OCI-LY1 (cell line): ENCODE measurements around the gene TPO.

Experiments used
- H2AFZ ChIP-seq: fragments of 200-600 bp; sonication (generic), shearing (Covaris generic); 2 replicates; pipeline ENCODE4 v1.6.0; 2014; ENCODE audit warnings: antibody characterized with exemption, mild to moderate bottlenecking, low read length
- H3F3A ChIP-seq: fragments of 200-600 bp; sonication (generic), shearing (Covaris generic); 2 replicates; pipeline ENCODE4 v1.6.0; 2014; ENCODE audit warnings: mild to moderate bottlenecking, antibody characterized with exemption, low read length, moderate library complexity; ENCODE audit not compliant: insufficient read depth
- H3K27ac ChIP-seq: fragments of 200-600 bp; sonication (generic); 2 replicates; pipeline ENCODE4 v1.5.1; 2014; ENCODE audit warnings: low read length, mixed run types, mild to moderate bottlenecking, low read depth; ENCODE audit not compliant: poor library complexity, severe bottlenecking
- H3K27me3 ChIP-seq: fragments of 200-600 bp; sonication (generic); 2 replicates; pipeline ENCODE4 v1.6.0; 2014; ENCODE audit warnings: antibody characterized with exemption, mild to moderate bottlenecking, low read length, moderate library complexity; ENCODE audit not compliant: insufficient read depth
- H3K36me3 ChIP-seq: fragments of 200-600 bp; sonication (generic); 2 replicates; pipeline ENCODE4 v1.6.1; 2014; ENCODE audit warnings: mild to moderate bottlenecking, antibody characterized with exemption, low read length, moderate library complexity, mixed read lengths; ENCODE audit not compliant: insufficient read depth
- H3K4me1 ChIP-seq: fragments of 200-600 bp; sonication (generic); 2 replicates; pipeline ENCODE4 v1.5.1; 2014; ENCODE audit warnings: mild to moderate bottlenecking, low read length, moderate library complexity; ENCODE audit not compliant: insufficient read depth, severe bottlenecking
- H3K4me2 ChIP-seq: fragments of 200-600 bp; sonication (generic), shearing (Covaris generic); 2 replicates; pipeline ENCODE4 v1.6.1; 2014; ENCODE audit warnings: low read length
- H3K4me3 ChIP-seq: fragments of 200-600 bp; sonication (generic); 2 replicates; pipeline ENCODE4 v1.5.1; 2014; ENCODE audit warnings: low read length, low read depth, mild to moderate bottlenecking, mixed read lengths; ENCODE audit not compliant: poor library complexity, severe bottlenecking
- H3K79me2 ChIP-seq: fragments of 200-600 bp; shearing (Covaris generic); 2 replicates; pipeline ENCODE4 v1.6.1; 2016; ENCODE audit warnings: mixed run types, low read length, mixed read lengths; ENCODE audit not compliant: insufficient read depth
- H3K9ac ChIP-seq: fragments of 200-600 bp; sonication (generic), shearing (Covaris generic); 2 replicates; pipeline ENCODE4 v1.6.1; 2014; ENCODE audit warnings: mild to moderate bottlenecking, low read length, mixed read lengths
- H3K9me2 ChIP-seq: fragments of 200-600 bp; sonication (generic), shearing (Covaris generic); 2 replicates; pipeline ENCODE4 v1.6.1; 2014; ENCODE audit warnings: low read depth, mild to moderate bottlenecking, low read length, mixed read lengths
- H3K9me3 ChIP-seq: fragments of 200-600 bp; shearing (Covaris generic); 2 replicates; pipeline ENCODE4 v1.6.1; 2014; ENCODE audit warnings: low read length, mixed read lengths
- H4K20me1 ChIP-seq: fragments of 200-600 bp; sonication (generic), shearing (Covaris generic); 2 replicates; pipeline ENCODE4 v1.6.0; 2016; ENCODE audit warnings: mild to moderate bottlenecking, low read length; ENCODE audit not compliant: insufficient read depth
- CTCF ChIP-seq: fragments of 200-600 bp; sonication (generic), shearing (Covaris generic); IDR thresholded peaks from 2 replicates; pipeline ENCODE4 v1.5.1; 2017; ENCODE audit warnings: mild to moderate bottlenecking, antibody characterized with exemption, low read length, moderate library complexity, mixed read lengths
- EZH2 ChIP-seq: fragments of 200-600 bp; sonication (generic), shearing (Covaris generic); IDR thresholded peaks from 2 replicates; pipeline ENCODE4 v1.8.0; 2017; ENCODE audit warnings: borderline replicate concordance, mixed run types, mild to moderate bottlenecking, antibody characterized with exemption, low read length, moderate library complexity, mixed read lengths

Gene TPO

GRCh38 chr2:1398191-1398590, 15.1 kb upstream of the TPO start:
- Histone ChIP-seq H3F3A (no peaks in the 10 kb centered on the region), H3K9ac (no peak overlapping the region), H3K9me3 (no peaks in the 10 kb centered on the region), H3K9me2 (no peaks in the 10 kb centered on the region), H4K20me1 (no peaks in the 10 kb centered on the region), H3K79me2 (no peaks in the 10 kb centered on the region), H3K4me2 (no peak overlapping the region), H3K4me3 (no peak overlapping the region), H3K4me1 (no peaks in the 10 kb centered on the region), H3K36me3 (no peaks in the 10 kb centered on the region), H2AFZ (no peak overlapping the region), H3K27ac (no peak overlapping the region), H3K27me3 (no peaks in the 10 kb centered on the region; the same call in 1 of the 2 replicates)
- no peak for TF ChIP-seq EZH2
- no peak for TF ChIP-seq CTCF

GRCh38 chr2:1400943-1401735, 12.1 kb upstream of the TPO start:
- Histone ChIP-seq H3K4me1 (no peaks in the 10 kb centered on the region), H3K9me2 (no peaks in the 10 kb centered on the region), H3K79me2 (no peaks in the 10 kb centered on the region), H2AFZ (no peak overlapping the region), H3K9ac (no peak overlapping the region), H3K27ac (no peak overlapping the region), H3K36me3 (no peaks in the 10 kb centered on the region), H3K27me3 (no peaks in the 10 kb centered on the region; the same call in 1 of the 2 replicates), H3K9me3 (no peaks in the 10 kb centered on the region), H3K4me3 (no peak overlapping the region), H3K4me2 (no peak overlapping the region), H3F3A (no peaks in the 10 kb centered on the region), H4K20me1 (no peaks in the 10 kb centered on the region)
- TF ChIP-seq CTCF = no peak
- no peak for TF ChIP-seq EZH2

- H3K27ac ChIP-seq = no peak overlapping the region
- TF ChIP-seq CTCF (no peak), EZH2 (no peak)
Observed at GRCh38 chr2:1402064-1402463, 11.2 kb upstream of the TPO start.

More at GRCh38 chr2:1402064-1402463, 11.2 kb upstream of the TPO start:
- no peaks in the 10 kb centered on the region for H3K27me3 ChIP-seq
- no peaks in the 10 kb centered on the region for H3K9me3 ChIP-seq
- no peak overlapping the region for H3K4me3 ChIP-seq
- no peaks in the 10 kb centered on the region for H4K20me1 ChIP-seq
- H3K9ac ChIP-seq = no peak overlapping the region
- no peaks in the 10 kb centered on the region for H3K36me3 ChIP-seq
- H3K9me2 ChIP-seq = no peaks in the 10 kb centered on the region
- H3K4me1 ChIP-seq = no peaks in the 10 kb centered on the region
- H3F3A ChIP-seq = no peaks in the 10 kb centered on the region
- H2AFZ ChIP-seq = no peak overlapping the region
- no peak overlapping the region for H3K4me2 ChIP-seq
- H3K79me2 ChIP-seq = no peaks in the 10 kb centered on the region
